ENCODE data around the gene EEF1G.
"Not testable (repeated sequence)": the region's sequence is repeated elsewhere in the genome, so short reads cannot be mapped to it uniquely, and the experiment has no call there.

The EEF1G gene

GRCh38 chr11:62553839-62554361 is 19.8 kb downstream of the EEF1G start:
- DNase-seq = no peak

GRCh38 chr11:62553080-62553838 is 20.4 kb downstream of the EEF1G start:
- DNase-seq = peak; percentile 53

GRCh38 chr11:62552485-62553079 is 21.1 kb downstream of the EEF1G start:
- DNase-seq = no peak

- not testable (repeated sequence) for DNase-seq
These were observed 23.2 kb downstream of the EEF1G start for GRCh38 chr11:62550478-62550877.

GRCh38 chr11:62548545-62549335 is 25.0 kb downstream of the EEF1G start:
- DNase-seq = no peak

GRCh38 chr11:62547691-62548281 is 25.9 kb downstream of the EEF1G start:
- DNase-seq = no peak

- DNase-seq = no peak
These were observed 26.6 kb downstream of the EEF1G start for GRCh38 chr11:62546929-62547625.

GRCh38 chr11:62546244-62546928 is 27.3 kb downstream of the EEF1G start, which contains the start of gene AHNAK:
Gene AHNAK, minus strand, starts transcription at chr11:62546806. Its CDS starts 10,708 bp downstream, at chr11:62536098.
- peak; percentile 78 for DNase-seq

GRCh38 chr11:62545437-62546243 is 28.1 kb downstream of the EEF1G start:
- peak; percentile 72 for DNase-seq

- DNase-seq = peak; percentile 41
These were observed 28.9 kb downstream of the EEF1G start for GRCh38 chr11:62544581-62545436.

GRCh38 chr11:62543680-62544444 is 29.8 kb downstream of the EEF1G start:
- DNase-seq = no peak

- peak; percentile 79 for DNase-seq
These were observed 30.7 kb downstream of the EEF1G start for GRCh38 chr11:62542750-62543567.

- no peak for DNase-seq
These were observed 31.5 kb downstream of the EEF1G start for GRCh38 chr11:62542111-62542745.

- peak; percentile 62 for DNase-seq
These were observed 32.6 kb downstream of the EEF1G start for GRCh38 chr11:62540804-62541701.

GRCh38 chr11:62539238-62539925 is 34.3 kb downstream of the EEF1G start:
- peak; percentile 76 for DNase-seq

Data from activated naive CD4-positive, alpha-beta T cell treated with Interleukin-2 at 50 U/mL for 16 hours (primary cell).